ENCODE data around the gene FAF2.

Gene FAF2

GRCh38 chr5:176463113-176463764 lies 15.1 kb downstream of the FAF2 start:
- TF ChIP-seq CTCF (IDR thresholded peaks at IDR 0.05; ENCODE audit: low read depth, low read length): no peak
- no peak overlapping the region for H3K4me3 ChIP-seq (ENCODE audit: low read depth, low read length)

GRCh38 chr5:176466245-176466871 lies 18.2 kb downstream of the FAF2 start:
- no peak overlapping the region for H3K4me3 ChIP-seq (ENCODE audit: low read depth, low read length)
- TF ChIP-seq CTCF (IDR thresholded peaks at IDR 0.05; ENCODE audit: low read depth, low read length): no peak

- H3K4me3 ChIP-seq (ENCODE audit: low read depth, low read length): no peak overlapping the region
- no peak for TF ChIP-seq CTCF (IDR thresholded peaks at IDR 0.05; ENCODE audit: low read depth, low read length)
These were observed 21.1 kb downstream of the FAF2 start for GRCh38 chr5:176469296-176469695.

- no peak overlapping the region for H3K4me3 ChIP-seq (ENCODE audit: low read depth, low read length)
- TF ChIP-seq CTCF (IDR thresholded peaks at IDR 0.05; ENCODE audit: low read depth, low read length): no peak
These were observed 22.4 kb downstream of the FAF2 start for GRCh38 chr5:176470539-176470938.

GRCh38 chr5:176471098-176471497 lies 22.9 kb downstream of the FAF2 start:
- H3K4me3 ChIP-seq (ENCODE audit: low read depth, low read length): no peak overlapping the region
- TF ChIP-seq CTCF (IDR thresholded peaks at IDR 0.05; ENCODE audit: low read depth, low read length): no peak

GRCh38 chr5:176473335-176474006 lies 25.3 kb downstream of the FAF2 start:
- TF ChIP-seq CTCF (IDR thresholded peaks at IDR 0.05; ENCODE audit: low read depth, low read length): no peak
- no peak overlapping the region for H3K4me3 ChIP-seq (ENCODE audit: low read depth, low read length)

- no peak overlapping the region for H3K4me3 ChIP-seq (ENCODE audit: low read depth, low read length)
- no peak for TF ChIP-seq CTCF (IDR thresholded peaks at IDR 0.05; ENCODE audit: low read depth, low read length)
These were observed 26.3 kb downstream of the FAF2 start for GRCh38 chr5:176474476-176474875.
